Measurements from ENCODE around the gene CACNB2.

CACNB2 gene

GRCh38 chr10:18140149-18140956, at the start of gene CACNB2:
Gene CACNB2 (plus strand): TSS chr10:18140424.
- no peak for DNase-seq

GRCh38 chr10:18094332-18094731, 45.9 kb upstream of the CACNB2 start:
- no peak for DNase-seq

DNA sequence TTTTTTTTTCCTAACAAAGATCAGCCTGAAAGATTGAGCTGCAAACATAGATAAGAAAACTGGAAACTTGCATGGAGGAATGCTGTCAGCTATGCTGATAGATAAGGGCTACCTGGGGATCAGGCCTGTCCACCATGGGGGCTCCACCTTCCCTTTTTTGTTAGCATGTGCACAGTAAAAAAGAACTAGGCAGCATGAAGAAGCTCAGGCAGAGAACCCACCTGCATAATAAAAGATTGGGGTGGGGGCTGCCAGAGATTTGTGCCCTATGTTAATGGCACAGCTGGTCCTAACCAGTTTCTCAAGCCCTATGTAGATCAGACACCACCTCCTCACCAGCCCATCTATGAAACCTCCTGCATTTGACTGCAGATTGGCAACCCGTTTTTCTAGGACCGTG, 45.4 kb upstream of the CACNB2 start:
- DNase-seq: no peak

- DNase-seq: no peak
Observed at GRCh38 chr10:18097524-18097923, 42.7 kb upstream of the CACNB2 start.

- no peak for DNase-seq
Observed at GRCh38 chr10:18098201-18098600, 42.0 kb upstream of the CACNB2 start.

DNA sequence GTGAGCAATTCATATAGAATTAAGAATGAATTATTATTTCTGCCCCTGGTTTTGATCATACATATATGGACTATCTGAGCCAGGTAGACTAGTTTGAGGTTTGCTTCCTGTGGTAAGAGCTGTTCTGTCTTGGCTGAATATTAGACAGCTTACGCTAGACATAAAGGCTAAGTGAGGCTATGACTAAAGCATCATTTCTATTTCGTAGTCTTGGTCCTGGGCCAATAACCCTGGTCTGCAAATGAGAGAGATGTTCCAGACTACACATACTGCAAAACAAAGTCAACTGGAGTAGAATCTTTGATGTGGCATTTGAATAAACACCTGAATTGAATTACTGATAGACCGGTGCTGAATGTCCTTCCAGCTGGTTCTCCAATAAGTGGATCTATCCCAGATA, 40.8 kb upstream of the CACNB2 start:
- DNase-seq: no peak

DNA sequence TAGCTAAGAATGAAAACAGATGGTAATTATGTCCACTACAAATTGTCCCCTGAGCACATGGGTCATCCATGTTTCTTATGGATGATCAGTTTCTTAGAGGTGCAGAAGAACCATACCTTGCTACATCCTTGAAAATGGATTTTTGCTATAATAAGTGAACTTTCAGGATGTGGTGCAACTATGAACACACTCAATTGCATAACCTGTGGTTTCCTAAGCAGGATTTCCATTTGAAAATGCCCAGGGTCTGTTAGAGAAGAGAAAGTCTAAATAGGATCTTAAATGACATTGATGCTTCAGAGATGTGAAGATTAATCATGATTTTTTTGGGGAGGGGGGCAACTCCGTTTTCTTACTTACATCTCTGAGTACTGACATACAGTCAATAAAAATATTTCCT, 39.6 kb upstream of the CACNB2 start:
- DNase-seq: no peak

DNA sequence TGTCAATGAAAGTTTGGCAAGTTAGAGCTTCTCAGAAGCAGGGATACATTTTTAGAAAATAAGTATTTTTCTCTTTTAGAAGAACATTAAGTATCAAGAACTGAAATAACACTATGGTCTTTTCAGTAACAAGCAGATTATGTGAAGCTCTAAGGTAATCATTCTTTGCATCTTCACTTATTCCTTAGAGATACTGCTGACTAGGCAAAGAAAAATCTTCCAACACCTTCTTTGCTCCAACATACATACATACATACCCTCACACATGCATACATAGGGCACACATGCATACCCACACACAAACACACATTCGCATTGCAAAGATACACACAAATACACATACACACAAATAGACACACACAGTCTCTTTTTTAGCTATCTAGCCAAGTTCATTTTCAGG, 37.8 kb upstream of the CACNB2 start:
- DNase-seq: no peak

- DNase-seq: no peak
Observed at GRCh38 chr10:18104223-18104872, 35.9 kb upstream of the CACNB2 start.

GRCh38 chr10:18109341-18109870, 30.8 kb upstream of the CACNB2 start:
- DNase-seq: no peak

DNA sequence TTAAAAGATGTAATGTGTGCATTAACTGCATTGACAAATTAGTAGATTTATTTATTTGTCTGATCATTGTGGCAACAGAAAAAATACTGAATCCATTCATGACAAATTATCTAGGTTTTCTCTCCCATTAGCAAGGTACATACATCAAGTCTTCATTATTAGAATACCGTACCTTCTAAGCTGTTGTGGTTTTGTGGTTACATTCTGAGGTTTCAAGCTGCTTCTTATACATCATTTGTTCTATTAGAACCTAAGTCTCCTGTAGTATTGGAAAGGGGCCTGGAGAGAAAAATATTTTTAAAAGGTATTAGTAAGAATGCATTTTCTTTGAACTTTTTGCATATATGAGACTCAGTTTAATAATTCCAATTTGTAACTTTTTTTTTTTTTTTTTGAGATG, 26.3 kb upstream of the CACNB2 start:
- DNase-seq: no peak

DNA sequence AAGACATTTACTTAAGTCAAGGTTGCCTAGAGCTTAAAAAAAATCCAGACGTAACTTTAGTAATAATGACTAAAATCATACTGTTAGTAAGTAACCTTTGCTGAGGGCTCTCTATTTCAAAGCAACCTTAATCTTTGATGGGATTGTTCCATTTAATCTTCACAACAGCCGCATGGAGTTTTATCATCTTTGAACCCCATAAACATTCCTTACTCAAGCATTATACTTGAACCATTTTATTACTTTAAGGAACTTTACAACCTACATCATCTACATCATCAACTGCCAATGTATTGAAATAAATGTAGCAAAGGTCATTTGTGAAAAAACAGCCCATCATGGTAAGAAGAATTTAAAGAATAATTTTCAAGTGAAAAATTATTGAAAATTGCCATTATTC, 22.9 kb upstream of the CACNB2 start:
- DNase-seq: no peak

DNA sequence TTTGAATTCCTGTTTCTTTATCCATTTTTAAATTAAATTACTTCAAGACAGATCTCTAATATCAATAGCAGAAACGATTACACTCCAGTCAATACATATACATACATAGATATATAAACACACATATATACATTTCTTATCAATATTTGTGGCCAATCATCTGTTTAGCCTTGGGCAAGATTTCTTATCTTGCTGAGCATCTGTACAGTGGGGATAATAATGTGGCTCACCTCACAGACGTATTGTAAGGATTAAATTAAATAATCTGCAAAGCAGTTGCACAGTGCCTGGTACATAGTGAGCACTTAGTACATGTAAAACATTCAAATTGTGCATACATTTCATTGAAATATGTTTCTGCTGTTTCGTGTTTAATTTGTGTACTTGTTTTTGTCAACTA, 17.5 kb upstream of the CACNB2 start:
- DNase-seq: no peak

DNA sequence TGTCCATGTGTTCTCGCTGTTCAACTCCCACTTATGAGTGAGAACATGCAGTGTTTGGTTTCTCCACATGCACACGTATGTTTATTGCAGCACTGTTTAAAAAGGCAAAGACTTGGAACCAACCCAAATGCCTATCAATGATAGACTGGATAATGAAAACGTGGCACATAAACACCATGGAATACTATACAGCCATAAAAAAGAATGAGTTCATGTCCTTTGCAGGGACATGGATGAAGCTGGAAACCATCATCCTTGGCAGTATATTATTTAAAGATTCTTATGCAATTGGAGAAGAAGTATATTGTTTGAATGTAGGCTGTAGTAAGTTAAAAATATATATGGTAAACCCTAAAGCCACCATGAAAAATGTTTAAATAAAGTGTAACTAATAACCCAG, 7.2 kb upstream of the CACNB2 start:
- DNase-seq: no peak

GRCh38 chr10:18134509-18134908, 5.7 kb upstream of the CACNB2 start:
- no peak for DNase-seq

DNA sequence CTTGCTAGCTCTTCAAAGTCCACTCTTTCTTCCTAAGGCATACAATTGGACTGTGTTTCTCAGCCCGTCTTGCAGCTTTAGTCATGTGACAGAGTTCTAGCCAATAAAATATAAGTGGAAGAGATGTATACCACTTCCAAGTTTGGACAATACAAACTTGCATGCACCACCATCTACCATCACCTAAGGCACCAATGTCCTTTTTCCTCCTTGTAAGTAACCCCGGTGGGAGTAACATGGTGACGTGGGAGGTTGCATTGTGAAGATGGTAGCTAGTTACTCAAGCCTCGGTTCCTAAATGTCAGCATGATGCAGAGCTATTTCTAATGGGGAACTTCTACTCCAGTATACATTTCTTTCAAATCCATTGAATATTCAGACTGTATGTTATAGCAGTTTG, 5.3 kb upstream of the CACNB2 start:
- no peak for DNase-seq

DNA sequence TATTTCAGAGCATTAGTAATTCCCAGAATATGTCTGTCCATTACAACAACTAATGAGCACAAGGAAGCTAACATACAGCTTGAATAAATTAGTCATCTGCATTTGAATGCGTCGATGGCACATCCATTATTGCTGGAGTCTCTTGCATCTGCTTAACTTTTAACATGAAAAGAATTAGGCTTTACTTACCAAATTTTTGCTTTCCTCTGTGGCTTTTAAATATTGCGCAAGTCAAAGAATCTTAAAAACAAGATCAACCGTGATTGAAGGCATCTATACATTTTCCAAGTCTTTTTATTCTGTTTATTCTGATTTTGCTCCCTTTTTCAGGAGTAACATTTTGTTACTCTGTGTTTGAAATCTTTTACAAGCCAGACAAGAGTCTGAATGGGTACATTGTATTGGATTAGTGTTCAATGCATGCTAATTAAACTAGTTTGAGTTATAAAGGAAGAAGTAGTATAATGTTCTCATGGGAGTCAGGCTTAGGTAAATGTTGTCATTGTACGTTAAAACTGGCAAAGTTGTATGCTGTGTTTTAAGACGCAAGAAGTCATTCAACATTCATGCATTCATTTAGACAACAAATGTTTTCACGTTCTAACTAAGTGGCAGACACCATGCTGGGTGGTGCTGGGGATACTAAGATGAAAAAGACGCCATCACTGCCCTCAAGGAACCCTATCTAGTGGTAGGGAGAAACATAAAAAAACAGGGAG, 4.0 kb upstream of the CACNB2 start:
- DNase-seq: no peak

DNA sequence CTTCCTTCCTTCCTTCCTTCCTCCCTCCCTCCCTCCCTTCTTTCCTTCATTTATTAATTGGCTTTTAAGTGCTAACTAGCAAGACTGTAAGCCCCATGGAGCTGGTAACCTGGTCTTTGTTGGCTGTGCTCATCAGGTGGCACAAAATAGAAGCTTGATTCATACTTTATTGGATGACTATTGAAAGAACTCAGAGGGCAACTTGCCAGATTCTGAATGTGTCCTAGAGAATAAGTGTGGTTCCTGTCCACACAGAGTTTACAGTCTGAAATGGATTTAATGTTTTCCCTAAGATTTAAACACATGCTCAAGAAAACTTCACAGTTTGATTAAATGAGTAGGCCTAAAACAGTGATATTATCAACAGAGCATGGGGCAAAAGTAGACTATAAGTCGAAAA, 3.1 kb upstream of the CACNB2 start:
- no peak for DNase-seq

DNA sequence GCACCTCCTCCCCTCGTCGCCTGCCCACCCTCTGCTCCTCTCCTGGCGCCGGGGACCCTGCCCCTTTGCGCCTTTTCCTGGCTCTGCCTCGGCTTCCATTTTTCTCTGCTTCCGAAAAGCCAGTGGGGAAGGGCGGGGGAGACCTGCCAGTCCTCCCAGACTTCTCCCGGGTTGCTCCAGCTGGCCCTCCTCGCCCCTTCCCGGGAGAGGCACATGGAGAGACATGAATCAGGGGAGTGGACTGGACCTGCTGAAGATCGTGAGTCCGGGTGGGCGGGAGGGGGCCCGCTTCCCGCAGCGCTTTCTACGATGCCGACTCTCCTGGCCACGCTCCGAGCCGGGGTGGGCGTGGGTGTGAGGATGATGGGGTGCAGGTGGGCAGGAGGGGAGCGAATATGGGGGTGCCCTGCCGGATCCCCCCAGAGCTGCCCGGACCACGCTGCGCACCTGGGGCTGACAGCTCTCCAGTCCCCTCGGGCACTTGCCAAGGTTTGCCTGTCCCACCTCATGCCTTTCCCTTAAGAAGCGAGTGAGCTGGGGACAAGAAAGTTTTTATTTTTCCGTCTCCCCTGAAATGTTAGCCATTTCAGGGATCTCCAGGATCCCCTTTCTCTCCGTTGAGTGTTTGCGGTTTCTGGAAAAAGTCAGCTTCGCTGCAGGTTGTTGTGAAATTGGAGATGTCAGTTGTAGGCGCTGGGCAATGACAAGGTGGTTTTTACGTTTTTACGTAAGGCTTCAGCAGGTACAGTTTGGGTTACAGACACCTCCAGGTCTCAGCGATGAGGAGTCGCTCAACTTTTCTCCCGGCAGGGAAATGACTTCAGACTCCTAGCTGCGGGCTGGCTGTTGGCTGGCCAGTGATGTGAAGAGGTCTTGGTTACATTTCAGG, 977 bp downstream of the CACNB2 start:
- no peak for DNase-seq

DNA sequence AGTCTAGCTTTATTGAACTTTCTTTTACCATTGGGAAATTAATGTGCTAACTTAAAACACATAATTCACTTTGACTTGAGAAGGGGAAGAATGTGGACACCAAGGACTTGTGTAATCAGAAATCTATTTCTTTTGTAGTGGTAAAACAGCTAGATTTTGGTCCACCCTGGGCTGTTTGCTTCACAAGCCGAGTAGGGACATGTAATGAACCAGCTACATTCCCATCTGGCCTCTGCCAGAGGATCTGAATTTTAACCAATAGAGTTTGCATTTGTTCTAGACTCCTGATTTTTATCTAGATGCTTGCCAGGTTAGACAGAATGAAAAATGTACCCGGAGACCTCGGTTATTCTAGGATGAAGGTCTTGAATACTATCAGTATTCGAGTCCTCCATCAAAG, 1.9 kb downstream of the CACNB2 start:
- no peak for DNase-seq

DNA sequence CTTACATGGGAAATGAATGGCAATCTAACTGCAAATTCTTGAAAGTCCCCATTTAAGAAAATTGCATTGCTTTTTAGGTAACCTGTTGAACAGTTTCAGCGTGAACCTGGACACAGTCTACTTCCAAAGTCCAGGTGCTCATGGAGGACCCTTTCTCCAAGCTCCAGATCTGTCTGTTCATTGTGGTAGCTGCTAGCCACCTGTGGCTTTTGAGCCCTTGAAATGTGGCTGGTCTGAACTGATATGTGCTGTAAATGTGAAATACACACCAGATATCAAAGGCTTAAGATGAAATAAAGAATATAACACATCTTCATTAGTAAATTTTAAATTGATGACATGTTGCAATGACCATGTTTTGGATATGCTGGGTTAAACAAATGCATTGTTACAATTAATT, 4.2 kb downstream of the CACNB2 start:
- DNase-seq: no peak

GRCh38 chr10:18144928-18145327, 4.7 kb downstream of the CACNB2 start:
- no peak for DNase-seq

GRCh38 chr10:18145652-18146051, 5.4 kb downstream of the CACNB2 start:
- no peak for DNase-seq

Measured in cortex of kidney (tissue), 1 donor.